Measurements from ENCODE around the gene PSPN. TPM values are rescaled to one million over a fixed set of nuclear protein-coding genes. Genes with fewer than 3 reads are reported as not detected.
A peak's percentile ranks its signal among the peaks of the same experiment; 100 is the strongest.

PSPN gene
- total RNA-seq, 4 donors from 2014 or later: 0.83 to 5.2 (median 2.2) TPM

- Histone ChIP-seq H3K36me3 (peaks cover 0 to 57% (median 0%) of the 10 kb centered on the region in 3 donors), H3K27me3 (no peaks in the 10 kb centered on the region), H3K9me3 (no peaks in the 10 kb centered on the region), H3K4me1 (peaks cover 0 to 8% (median 0%) of the 10 kb centered on the region in 4 donors), H3K4me3 (no peak overlapping the region), H3K27ac (no peak overlapping the region)
- no peak for DNase-seq
- no peak for TF ChIP-seq POLR2A (IDR thresholded peaks at IDR 0.05)
- no peak for TF ChIP-seq CTCF (IDR thresholded peaks at IDR 0.05)
Observed at GRCh38 chr19:6378041-6378440, 2.3 kb upstream of the PSPN start.

GRCh38 chr19:6376512-6377190 lies 918 bp upstream of the PSPN start:
- Histone ChIP-seq H3K9me3 (no peaks in the 10 kb centered on the region), H3K27me3 (no peaks in the 10 kb centered on the region), H3K4me3 (no peak overlapping the region), H3K27ac (no peak overlapping the region), H3K36me3 (peaks cover 0 to 44% (median 0%) of the 10 kb centered on the region in 3 donors), H3K4me1 (peaks cover 0 to 15% (median 0%) of the 10 kb centered on the region in 4 donors)
- no peak for DNase-seq
- TF ChIP-seq POLR2A (IDR thresholded peaks at IDR 0.05) (no peak), CTCF (IDR thresholded peaks at IDR 0.05) (no peak)

- TF ChIP-seq POLR2A (IDR thresholded peaks at IDR 0.05) (no peak), CTCF (IDR thresholded peaks at IDR 0.05) (no peak)
- peaks cover 0 to 26% (median 0%) of the 10 kb centered on the region in 3 donors for H3K36me3 ChIP-seq
- no peaks in the 10 kb centered on the region for H3K27me3 ChIP-seq
- no peak overlapping the region for H3K27ac ChIP-seq
- DNase-seq: no peak
- peaks cover 0 to 15% (median 0%) of the 10 kb centered on the region in 4 donors for H3K4me1 ChIP-seq
- no peak overlapping the region for H3K4me3 ChIP-seq
- H3K9me3 ChIP-seq: no peaks in the 10 kb centered on the region
Observed at GRCh38 chr19:6374711-6375410, 872 bp downstream of the PSPN start.

GRCh38 chr19:6374161-6374709 lies 1.5 kb downstream of the PSPN start:
- no peak for TF ChIP-seq POLR2A (IDR thresholded peaks at IDR 0.05)
- no peak for TF ChIP-seq CTCF (IDR thresholded peaks at IDR 0.05)
- Histone ChIP-seq H3K4me1 (peaks cover 0 to 15% (median 0%) of the 10 kb centered on the region in 4 donors), H3K4me3 (no peak overlapping the region), H3K27ac (peak overlapping the region in 3 of 4 donors; percentile 98 to 100 (median 99)), H3K9me3 (no peaks in the 10 kb centered on the region), H3K27me3 (no peaks in the 10 kb centered on the region), H3K36me3 (peaks cover 0 to 21% (median 0%) of the 10 kb centered on the region in 3 donors)
- DNase-seq: no peak

- peaks cover 0 to 15% (median 0%) of the 10 kb centered on the region in 4 donors for H3K4me1 ChIP-seq
- no peaks in the 10 kb centered on the region for H3K9me3 ChIP-seq
- H3K4me3 ChIP-seq: peak overlapping the region; percentile 66 to 98 (median 83)
- no peak for TF ChIP-seq POLR2A (IDR thresholded peaks at IDR 0.05)
- TF ChIP-seq CTCF (IDR thresholded peaks at IDR 0.05): no peak
- DNase-seq: no peak
- peaks cover 0 to 20% (median 0%) of the 10 kb centered on the region in 3 donors for H3K36me3 ChIP-seq
- H3K27me3 ChIP-seq: no peaks in the 10 kb centered on the region
- peak overlapping the region; percentile 96 to 100 (median 98) for H3K27ac ChIP-seq
Observed at GRCh38 chr19:6373813-6374108, 2.0 kb downstream of the PSPN start.
